ENCODE measurements around the gene PEMT.
A peak's percentile ranks its signal among the peaks of the same experiment; 100 is the strongest.

PEMT gene

GRCh38 chr17:17621254-17621653, 29.7 kb upstream of the PEMT start:
- Histone ChIP-seq H3K79me2 (ENCODE audit: insufficient read depth, low read length) (no peaks in the 10 kb centered on the region), H3K9me3 (ENCODE audit: low read length) (no peaks in the 10 kb centered on the region), H3K27me3 (ENCODE audit: insufficient read depth, low read length) (no peaks in the 10 kb centered on the region), H4K20me1 (ENCODE audit: insufficient read depth, low read length) (no peaks in the 10 kb centered on the region), H3K4me1 (ENCODE audit: insufficient read depth, low read length, severe bottlenecking) (no peaks in the 10 kb centered on the region), H3K9me2 (ENCODE audit: low read depth, low read length) (no peaks in the 10 kb centered on the region), H2AFZ (ENCODE audit: low read length) (no peak overlapping the region), H3K4me2 (ENCODE audit: low read length) (no peak overlapping the region), H3K4me3 (ENCODE audit: low read depth, low read length, poor library complexity, severe bottlenecking) (no peak overlapping the region), H3K9ac (ENCODE audit: low read length) (no peak overlapping the region), H3K36me3 (ENCODE audit: insufficient read depth, low read length) (no peaks in the 10 kb centered on the region), H3F3A (ENCODE audit: insufficient read depth, low read length) (no peaks in the 10 kb centered on the region), H3K27ac (ENCODE audit: low read depth, low read length, poor library complexity, severe bottlenecking) (no peak overlapping the region)
- TF ChIP-seq, protein P1, sequence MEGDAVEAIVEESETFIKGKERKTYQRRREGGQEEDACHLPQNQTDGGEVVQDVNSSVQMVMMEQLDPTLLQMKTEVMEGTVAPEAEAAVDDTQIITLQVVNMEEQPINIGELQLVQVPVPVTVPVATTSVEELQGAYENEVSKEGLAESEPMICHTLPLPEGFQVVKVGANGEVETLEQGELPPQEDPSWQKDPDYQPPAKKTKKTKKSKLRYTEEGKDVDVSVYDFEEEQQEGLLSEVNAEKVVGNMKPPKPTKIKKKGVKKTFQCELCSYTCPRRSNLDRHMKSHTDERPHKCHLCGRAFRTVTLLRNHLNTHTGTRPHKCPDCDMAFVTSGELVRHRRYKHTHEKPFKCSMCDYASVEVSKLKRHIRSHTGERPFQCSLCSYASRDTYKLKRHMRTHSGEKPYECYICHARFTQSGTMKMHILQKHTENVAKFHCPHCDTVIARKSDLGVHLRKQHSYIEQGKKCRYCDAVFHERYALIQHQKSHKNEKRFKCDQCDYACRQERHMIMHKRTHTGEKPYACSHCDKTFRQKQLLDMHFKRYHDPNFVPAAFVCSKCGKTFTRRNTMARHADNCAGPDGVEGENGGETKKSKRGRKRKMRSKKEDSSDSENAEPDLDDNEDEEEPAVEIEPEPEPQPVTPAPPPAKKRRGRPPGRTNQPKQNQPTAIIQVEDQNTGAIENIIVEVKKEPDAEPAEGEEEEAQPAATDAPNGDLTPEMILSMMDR (IDR thresholded peaks at IDR 0.05; ENCODE audit: low read length) = no peak
- no peak for TF ChIP-seq EZH2 (IDR thresholded peaks at IDR 0.05; ENCODE audit: borderline replicate concordance, low read length)

GRCh38 chr17:17613708-17614114, 22.2 kb upstream of the PEMT start:
- Histone ChIP-seq H3K4me3 (ENCODE audit: low read depth, low read length, poor library complexity, severe bottlenecking) (no peak overlapping the region), H3K27ac (ENCODE audit: low read depth, low read length, poor library complexity, severe bottlenecking) (no peak overlapping the region), H3K79me2 (ENCODE audit: insufficient read depth, low read length) (no peaks in the 10 kb centered on the region), H3K9ac (ENCODE audit: low read length) (no peak overlapping the region), H4K20me1 (ENCODE audit: insufficient read depth, low read length) (no peaks in the 10 kb centered on the region), H3K9me3 (ENCODE audit: low read length) (no peaks in the 10 kb centered on the region), H2AFZ (ENCODE audit: low read length) (no peak overlapping the region), H3K4me2 (ENCODE audit: low read length) (no peak overlapping the region), H3K27me3 (ENCODE audit: insufficient read depth, low read length) (no peaks in the 10 kb centered on the region), H3K36me3 (ENCODE audit: insufficient read depth, low read length) (no peaks in the 10 kb centered on the region), H3K4me1 (ENCODE audit: insufficient read depth, low read length, severe bottlenecking) (no peaks in the 10 kb centered on the region), H3F3A (ENCODE audit: insufficient read depth, low read length) (no peaks in the 10 kb centered on the region), H3K9me2 (ENCODE audit: low read depth, low read length) (no peaks in the 10 kb centered on the region)
- TF ChIP-seq, protein P1 (IDR thresholded peaks at IDR 0.05; ENCODE audit: low read length) = peak; percentile 73
- no peak for TF ChIP-seq EZH2 (IDR thresholded peaks at IDR 0.05; ENCODE audit: borderline replicate concordance, low read length)

GRCh38 chr17:17612085-17613022, 20.8 kb upstream of the PEMT start:
- H3F3A ChIP-seq (ENCODE audit: insufficient read depth, low read length) = no peaks in the 10 kb centered on the region
- no peaks in the 10 kb centered on the region for H3K27me3 ChIP-seq (ENCODE audit: insufficient read depth, low read length)
- H3K27ac ChIP-seq (ENCODE audit: low read depth, low read length, poor library complexity, severe bottlenecking) = no peak overlapping the region
- no peaks in the 10 kb centered on the region for H3K79me2 ChIP-seq (ENCODE audit: insufficient read depth, low read length)
- H3K4me1 ChIP-seq (ENCODE audit: insufficient read depth, low read length, severe bottlenecking) = no peaks in the 10 kb centered on the region
- no peaks in the 10 kb centered on the region for H3K9me2 ChIP-seq (ENCODE audit: low read depth, low read length)
- H3K4me3 ChIP-seq (ENCODE audit: low read depth, low read length, poor library complexity, severe bottlenecking) = no peak overlapping the region
- no peaks in the 10 kb centered on the region; the same call in 1 of the 2 replicates for H3K36me3 ChIP-seq (ENCODE audit: insufficient read depth, low read length)
- no peak overlapping the region for H3K4me2 ChIP-seq (ENCODE audit: low read length)
- no peaks in the 10 kb centered on the region for H3K9me3 ChIP-seq (ENCODE audit: low read length)
- TF ChIP-seq, protein P1 (IDR thresholded peaks at IDR 0.05; ENCODE audit: low read length) = no peak
- no peak for TF ChIP-seq EZH2 (IDR thresholded peaks at IDR 0.05; ENCODE audit: borderline replicate concordance, low read length)
- H3K9ac ChIP-seq (ENCODE audit: low read length) = no peak overlapping the region
- H4K20me1 ChIP-seq (ENCODE audit: insufficient read depth, low read length) = no peaks in the 10 kb centered on the region
- no peak overlapping the region for H2AFZ ChIP-seq (ENCODE audit: low read length)
